B cell (primary cell): ENCODE measurements around the gene SLC23A2.

ENCODE experiments used
- CTCF ChIP-seq: fragments of 200-600 bp; IDR thresholded peaks from one replicate; pipeline ENCODE4 v1.8.0; 2022; ENCODE audit warnings: antibody characterized with exemption, mild to moderate bottlenecking
- EZH2 ChIP-seq: IDR thresholded peaks from 2 replicates; pipeline ENCODE4 v1.6.1; 2012; ENCODE audit warnings: borderline replicate concordance, low read depth, mild to moderate bottlenecking, moderate library complexity, low read length; ENCODE audit not compliant: insufficient read depth, poor library complexity, severe bottlenecking

- no peak for TF ChIP-seq CTCF
- TF ChIP-seq EZH2, result no peak
These were observed 163.6 kb downstream of the SLC23A2 start for GRCh38 chr20:4837760-4838159.
